Nephron (organoid): ENCODE measurements around the gene CDC34.

Source experiments
- H3K27ac Mint-ChIP-seq, 3 experiments: 2 replicates each; pipeline ENCODE4 v1.8.0; 2020; ENCODE audit warnings: mixed read lengths in 3 of 3, mild to moderate bottlenecking in 2 of 3, moderate library complexity in 1 of 3
- H3K27me3 Mint-ChIP-seq: 2 replicates; pipeline ENCODE4 v1.8.0; 2021; ENCODE audit warnings: low read depth, mild to moderate bottlenecking, moderate library complexity, mixed read lengths
- H3K36me3 Mint-ChIP-seq: 2 replicates; pipeline ENCODE4 v1.8.0; 2020; ENCODE audit warnings: low read depth, mixed read lengths
- H3K4me1 Mint-ChIP-seq: 2 replicates; pipeline ENCODE4 v1.8.0; 2020; ENCODE audit warnings: mixed read lengths
- H3K4me3 Mint-ChIP-seq, 3 experiments: 2 replicates each; pipeline ENCODE4 v1.8.0; 2020; ENCODE audit warnings: mild to moderate bottlenecking in 3 of 3, mixed read lengths in 3 of 3, moderate library complexity in 2 of 3
- H3K9me3 Mint-ChIP-seq: 2 replicates; pipeline ENCODE4 v1.8.0; 2020; ENCODE audit warnings: mixed read lengths
- CTCF ChIP-seq, 3 experiments: fragments of 200-600 bp; sonication (generic); IDR thresholded peaks; one replicate each; pipeline ENCODE4 v1.5.0; 2021; ENCODE audit warnings: antibody characterized with exemption in 3 of 3; ENCODE audit not compliant: unreplicated experiment in 3 of 3

Gene CDC34

DNA sequence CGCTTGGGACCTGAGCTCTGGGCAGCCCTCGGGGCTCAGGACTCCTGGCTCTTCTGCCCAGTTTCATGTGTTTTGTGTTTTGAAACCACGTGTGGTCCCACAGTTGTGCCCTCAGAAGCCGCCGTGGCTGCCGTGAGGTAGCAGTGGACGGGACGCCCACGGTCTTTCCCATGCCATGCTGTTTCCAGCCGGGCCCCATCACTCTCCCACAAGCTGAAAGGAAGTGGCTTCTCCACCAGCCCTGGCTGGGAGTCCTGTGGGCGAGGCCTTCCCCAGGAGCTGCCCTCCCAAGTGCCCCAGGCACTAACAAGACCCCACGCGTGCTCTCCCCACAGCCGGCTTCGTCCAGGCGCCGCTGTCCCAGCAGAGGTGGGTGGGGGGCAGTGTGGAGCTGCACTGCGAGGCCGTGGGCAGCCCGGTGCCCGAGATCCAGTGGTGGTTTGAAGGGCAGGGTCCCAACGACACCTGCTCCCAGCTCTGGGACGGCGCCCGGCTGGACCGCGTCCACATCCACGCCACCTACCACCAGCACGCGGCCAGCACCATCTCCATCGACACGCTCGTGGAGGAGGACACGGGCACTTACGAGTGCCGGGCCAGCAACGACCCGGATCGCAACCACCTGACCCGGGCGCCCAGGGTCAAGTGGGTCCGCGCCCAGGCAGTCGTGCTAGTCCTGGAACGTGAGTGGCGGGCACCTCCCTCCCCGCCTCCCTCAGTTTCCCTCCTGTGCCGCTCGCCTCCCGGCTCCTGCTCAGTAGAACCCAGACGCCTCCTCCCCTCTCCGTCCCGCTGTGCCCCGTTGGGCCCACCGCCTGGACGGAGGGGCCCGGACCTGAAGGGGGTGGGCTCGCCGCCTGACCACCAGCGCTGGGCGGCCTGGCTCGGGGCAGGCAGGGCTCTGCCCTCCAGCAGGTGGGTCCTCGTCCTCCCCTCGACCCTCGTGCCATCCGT lies 46.2 kb downstream of the CDC34 start:
- Mint-ChIP-seq H3K9me3 (no peaks in the 10 kb centered on the region), H3K4me3 (peak overlapping the region; percentile 12 to 32 (median 17)), H3K4me1 (peaks cover 24% of the 10 kb centered on the region), H3K27ac (no peak overlapping the region), H3K36me3 (no peaks in the 10 kb centered on the region), H3K27me3 (no peaks in the 10 kb centered on the region)
- no peak for TF ChIP-seq CTCF (IDR thresholded peaks at IDR 0.05; ENCODE audit: unreplicated experiment in 3 of 3)

GRCh38 chr19:579111-579841 lies 47.7 kb downstream of the CDC34 start:
- Mint-ChIP-seq H3K36me3 (no peaks in the 10 kb centered on the region), H3K4me1 (peaks cover 18% of the 10 kb centered on the region), H3K4me3 (no peak overlapping the region), H3K27me3 (no peaks in the 10 kb centered on the region), H3K9me3 (no peaks in the 10 kb centered on the region), H3K27ac (no peak overlapping the region)
- no peak for TF ChIP-seq CTCF (IDR thresholded peaks at IDR 0.05; ENCODE audit: unreplicated experiment in 3 of 3)

DNA sequence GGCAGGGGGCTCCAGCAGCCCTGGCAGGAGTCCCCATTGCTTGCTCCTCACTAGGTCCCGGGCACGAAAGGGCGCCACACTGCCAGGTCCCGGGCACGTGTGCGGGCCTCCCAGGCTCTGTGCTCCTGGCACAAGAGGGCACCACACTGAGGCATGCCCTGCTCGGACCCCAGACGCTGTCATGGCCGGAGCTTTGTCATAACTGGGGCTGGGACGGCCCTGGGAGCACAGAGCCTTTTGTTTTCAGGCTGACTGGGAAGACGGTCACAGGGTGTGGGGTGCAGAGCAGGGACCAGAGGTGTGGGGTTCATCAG lies 48.2 kb downstream of the CDC34 start:
- peaks cover 13% of the 10 kb centered on the region for H3K4me1 Mint-ChIP-seq
- TF ChIP-seq CTCF (IDR thresholded peaks at IDR 0.05; ENCODE audit: unreplicated experiment in 3 of 3) = no peak
- no peaks in the 10 kb centered on the region for H3K9me3 Mint-ChIP-seq
- no peak overlapping the region for H3K27ac Mint-ChIP-seq
- H3K4me3 Mint-ChIP-seq = no peak overlapping the region
- H3K36me3 Mint-ChIP-seq = no peaks in the 10 kb centered on the region
- no peaks in the 10 kb centered on the region for H3K27me3 Mint-ChIP-seq

DNA sequence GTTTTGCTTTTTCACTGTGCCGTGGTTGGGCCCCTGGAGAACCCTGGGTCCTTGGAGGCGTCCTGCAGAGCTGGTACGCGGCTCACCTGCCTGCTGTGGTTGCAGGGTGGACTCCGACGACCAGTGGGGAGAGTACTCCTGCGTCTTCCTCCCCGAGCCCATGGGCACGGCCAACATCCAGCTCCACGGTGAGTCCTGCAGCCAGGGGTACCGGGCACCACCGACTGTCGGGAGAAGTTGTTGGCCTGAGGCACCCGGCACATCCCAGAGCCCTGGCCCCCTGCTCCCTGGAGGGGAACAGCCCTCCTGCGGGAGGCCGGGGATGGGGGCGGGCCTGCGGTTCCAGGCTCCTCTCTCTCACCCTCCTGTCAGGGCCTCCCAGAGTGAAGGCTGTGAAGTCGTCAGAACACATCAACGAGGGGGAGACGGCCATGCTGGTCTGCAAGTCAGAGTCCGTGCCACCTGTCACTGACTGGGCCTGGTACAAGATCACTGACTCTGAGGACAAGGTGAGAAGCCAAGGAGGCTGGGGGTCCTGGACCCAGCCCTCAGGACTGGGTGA lies 48.8 kb downstream of the CDC34 start:
- Mint-ChIP-seq H3K27ac (no peak overlapping the region), H3K9me3 (no peaks in the 10 kb centered on the region), H3K4me1 (peaks cover 8% of the 10 kb centered on the region), H3K36me3 (no peaks in the 10 kb centered on the region), H3K27me3 (no peaks in the 10 kb centered on the region), H3K4me3 (no peak overlapping the region)
- no peak for TF ChIP-seq CTCF (IDR thresholded peaks at IDR 0.05; ENCODE audit: unreplicated experiment in 3 of 3)

DNA sequence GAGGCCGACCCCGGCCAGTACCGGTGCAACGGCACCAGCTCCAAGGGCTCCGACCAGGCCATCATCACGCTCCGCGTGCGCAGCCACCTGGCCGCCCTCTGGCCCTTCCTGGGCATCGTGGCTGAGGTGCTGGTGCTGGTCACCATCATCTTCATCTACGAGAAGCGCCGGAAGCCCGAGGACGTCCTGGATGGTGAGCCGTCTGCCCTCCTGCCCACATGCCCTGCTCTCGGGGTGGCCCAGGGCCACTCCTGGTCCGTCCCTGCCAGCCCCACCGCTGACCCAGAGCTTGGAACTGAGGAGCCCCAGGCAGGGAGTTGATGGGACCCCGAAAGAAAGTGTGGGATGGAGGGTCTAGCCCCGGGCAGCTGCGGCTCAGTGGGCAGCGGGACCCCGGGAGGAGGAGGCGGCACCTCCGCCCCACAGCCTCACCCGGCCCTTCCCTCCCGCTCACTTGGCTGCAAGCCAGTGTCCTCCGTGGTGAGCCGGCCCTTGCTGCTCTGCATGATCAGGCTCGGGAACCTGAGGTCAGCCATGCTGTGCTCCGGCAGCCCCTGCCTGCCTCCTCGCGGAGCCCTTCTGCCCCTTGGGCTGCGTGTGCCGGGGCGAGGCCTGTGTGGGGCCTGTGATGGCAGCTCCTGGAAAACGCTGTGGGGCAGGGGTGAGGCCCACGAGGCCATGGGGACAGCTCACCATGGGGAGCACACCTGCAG lies 50.0 kb downstream of the CDC34 start:
- H3K27ac Mint-ChIP-seq = no peak overlapping the region
- H3K4me3 Mint-ChIP-seq = no peak overlapping the region
- no peaks in the 10 kb centered on the region for H3K36me3 Mint-ChIP-seq
- peaks cover 5% of the 10 kb centered on the region for H3K4me1 Mint-ChIP-seq
- peaks cover 8% of the 10 kb centered on the region for H3K27me3 Mint-ChIP-seq
- no peaks in the 10 kb centered on the region for H3K9me3 Mint-ChIP-seq
- TF ChIP-seq CTCF (IDR thresholded peaks at IDR 0.05; ENCODE audit: unreplicated experiment in 3 of 3) = no peak
